GM12891 (cell line): ENCODE results near the gene IAPP.
"Not testable (repeated sequence)": the region's sequence is repeated elsewhere in the genome, so short reads cannot be mapped to it uniquely, and the experiment has no call there.

Experiments
- DNase-seq: peaks from one replicate; pipeline ENCODE4 v3.0.0; 2011; ENCODE audit warnings: low spot score; ENCODE audit not compliant: insufficient read length
- FAIRE-seq: peaks from 2 replicates; lab custom pipeline; 2011; peaks lifted over from hg19 to GRCh38; lab: Jason Lieb, UNC
- PAX5 ChIP-seq: IDR thresholded peaks from 2 replicates; pipeline ENCODE4 v1.6.1; 2011; ENCODE audit warnings: low read length, moderate library complexity, mild to moderate bottlenecking; ENCODE audit not compliant: insufficient read depth, severe bottlenecking
- POLR2A ChIP-seq: IDR thresholded peaks from 2 replicates; pipeline ENCODE4 v1.6.1; 2011; ENCODE audit warnings: low read depth, low read length, control low read depth
- POLR2AphosphoS5 ChIP-seq: IDR thresholded peaks from 2 replicates; pipeline ENCODE4 v1.6.1; 2011; ENCODE audit warnings: low read depth, low read length, control low read depth
- POU2F2 ChIP-seq: IDR thresholded peaks from 2 replicates; pipeline ENCODE4 v1.6.1; 2011; ENCODE audit warnings: low read depth, mild to moderate bottlenecking, control low read depth, low read length, moderate library complexity
- SPI1 ChIP-seq: IDR thresholded peaks from 2 replicates; pipeline ENCODE4 v1.6.1; 2011; ENCODE audit warnings: low read depth, low read length, control low read depth
- TAF1 ChIP-seq: IDR thresholded peaks from 2 replicates; pipeline ENCODE4 v1.6.1; 2011; ENCODE audit warnings: low read depth, low read length, control low read depth

The IAPP gene

DNA sequence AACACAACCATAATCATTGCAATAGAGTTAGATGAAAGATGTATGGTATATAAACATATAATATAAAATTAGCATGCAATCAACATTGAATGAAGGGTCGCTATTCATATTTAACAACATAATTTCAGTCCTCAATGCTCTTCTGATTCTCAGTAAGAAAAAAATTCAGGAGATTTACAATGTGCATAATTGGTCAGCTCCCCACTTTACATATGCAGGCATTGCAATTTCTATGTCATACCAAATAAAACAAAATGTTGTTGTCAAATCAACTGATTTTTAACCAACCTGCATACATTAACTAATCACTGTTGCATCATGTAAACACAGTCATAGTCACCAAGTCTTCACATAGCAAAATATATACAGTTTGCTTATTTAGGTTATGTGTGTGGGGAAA, 32.8 kb upstream of the IAPP start:
- TF ChIP-seq TAF1 (no peak), SPI1 (no peak), POU2F2 (no peak), POLR2A (no peak), PAX5 (no peak), POLR2AphosphoS5 (no peak)
- FAIRE-seq: no peak
- no peak for DNase-seq

DNA sequence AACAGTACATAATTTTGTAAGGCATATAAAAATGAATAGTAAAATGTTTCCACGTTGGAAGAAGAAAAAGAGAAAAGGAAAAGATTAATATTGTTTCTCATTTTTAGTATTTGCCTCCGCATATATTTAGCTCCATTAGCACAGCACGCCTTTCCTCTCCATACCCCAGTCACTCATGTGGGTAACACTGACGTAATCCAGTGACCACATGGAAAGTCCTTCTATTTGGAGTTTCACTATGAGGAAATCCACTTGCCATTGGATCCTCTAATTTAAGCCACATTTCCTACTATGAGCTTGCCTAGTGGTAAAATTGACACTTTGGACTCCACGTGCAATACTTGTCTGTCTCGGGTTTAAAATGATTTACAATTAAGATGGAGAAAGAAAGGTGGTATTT, 32.3 kb upstream of the IAPP start:
- TF ChIP-seq SPI1 (no peak), POLR2A (no peak)
- no peak for FAIRE-seq
- no peak for DNase-seq

DNA sequence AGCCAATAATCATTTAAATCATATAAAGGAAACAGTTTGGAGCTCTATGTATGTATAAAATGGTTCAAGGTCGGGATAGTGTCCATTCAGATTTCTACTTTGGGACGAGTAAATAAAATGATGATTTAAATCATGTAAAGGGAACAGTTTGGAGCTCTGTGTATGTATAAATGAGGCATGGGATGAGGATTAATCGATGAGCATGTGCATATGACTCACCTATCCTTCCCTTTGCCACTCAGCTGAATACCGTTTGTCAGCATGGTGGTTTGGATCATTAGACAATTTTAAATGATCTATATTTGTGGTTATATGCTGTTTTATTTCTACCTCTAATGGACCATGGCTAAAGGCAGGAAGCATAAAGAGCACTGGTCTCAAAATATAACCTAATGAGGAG, 30.9 kb upstream of the IAPP start:
- no peak for TF ChIP-seq POU2F2
- TF ChIP-seq TAF1: no peak
- no peak for TF ChIP-seq SPI1
- TF ChIP-seq POLR2AphosphoS5: no peak
- TF ChIP-seq PAX5: no peak
- no peak for TF ChIP-seq POLR2A
- FAIRE-seq (no peak), DNase-seq (no peak)

DNA sequence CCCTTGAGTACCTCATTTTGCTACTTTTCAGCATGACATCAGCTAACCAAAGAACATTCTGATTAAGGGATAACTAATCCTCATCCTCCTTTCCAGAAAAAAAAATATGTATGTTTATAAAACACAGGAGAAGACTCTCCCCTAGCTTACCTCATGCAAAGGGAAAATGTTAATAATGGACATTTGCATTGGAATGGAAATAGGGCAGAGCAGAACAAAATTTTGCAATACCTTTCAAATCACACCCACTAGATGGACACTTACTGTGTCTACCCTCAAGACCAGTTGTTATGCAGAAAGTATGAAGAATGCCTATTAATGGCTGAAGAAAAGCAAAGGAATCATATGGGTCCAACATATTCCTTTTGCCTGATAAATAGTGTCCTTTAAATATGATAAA, 29.1 kb upstream of the IAPP start:
- DNase-seq (no peak), FAIRE-seq (no peak)
- TF ChIP-seq SPI1 (no peak), POLR2A (no peak), POLR2AphosphoS5 (no peak), TAF1 (no peak), POU2F2 (no peak), PAX5 (no peak)

DNA sequence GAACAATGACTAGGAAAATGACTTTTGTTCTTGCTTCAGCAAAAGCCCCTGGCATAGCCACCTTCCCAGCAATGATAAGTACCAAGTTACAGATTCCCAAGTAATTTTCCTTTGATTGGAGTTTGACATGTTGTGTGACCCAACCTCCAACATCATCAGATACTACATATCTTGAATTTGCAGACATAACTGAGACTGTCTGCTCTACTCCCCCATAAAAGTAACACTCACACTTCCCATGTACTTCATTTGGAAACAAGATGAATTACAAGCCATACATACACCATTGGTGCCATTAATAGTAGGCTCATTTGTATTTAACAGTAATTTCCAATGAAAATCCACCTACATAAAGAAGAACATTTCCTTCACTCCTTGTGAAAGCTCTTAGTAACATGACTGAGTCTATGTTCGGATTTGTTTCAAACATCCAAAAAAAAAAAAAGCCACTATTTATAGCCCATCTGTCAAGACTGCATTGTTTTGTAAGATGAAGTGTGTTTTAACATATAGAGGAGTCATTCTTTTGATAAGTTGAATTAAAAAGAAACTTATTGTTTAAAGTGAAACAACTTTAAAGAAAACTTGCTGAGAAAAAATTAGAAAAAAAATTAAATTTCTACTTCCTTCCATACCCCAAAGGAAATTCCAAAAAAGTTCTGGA, 26.0 kb upstream of the IAPP start:
- DNase-seq: no peak
- TF ChIP-seq TAF1 (no peak), PAX5 (no peak), POLR2A (no peak), SPI1 (no peak), POU2F2 (no peak), POLR2AphosphoS5 (no peak)
- no peak for FAIRE-seq

DNA sequence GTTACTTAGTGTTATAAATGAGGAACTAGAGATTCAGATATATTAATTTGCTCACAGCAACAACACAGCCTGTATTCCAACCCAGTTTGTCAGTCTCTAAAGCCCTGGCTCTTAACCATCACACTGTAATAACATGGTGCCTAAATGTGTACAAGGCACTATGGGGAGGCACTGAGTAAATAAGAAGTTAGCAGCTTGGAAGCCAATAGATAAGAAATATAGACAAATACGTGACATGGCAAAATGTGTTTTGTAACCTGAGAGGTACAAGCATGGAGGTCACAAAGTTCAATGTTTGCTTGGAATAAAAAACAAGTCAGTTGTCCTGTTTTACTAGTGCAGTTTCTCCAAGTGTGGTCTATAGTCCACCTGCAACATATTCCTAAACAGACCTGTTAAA, 21.7 kb upstream of the IAPP start:
- TF ChIP-seq PAX5 (no peak), POLR2A (no peak), POLR2AphosphoS5 (no peak)
- no peak for FAIRE-seq
- DNase-seq: no peak

DNA sequence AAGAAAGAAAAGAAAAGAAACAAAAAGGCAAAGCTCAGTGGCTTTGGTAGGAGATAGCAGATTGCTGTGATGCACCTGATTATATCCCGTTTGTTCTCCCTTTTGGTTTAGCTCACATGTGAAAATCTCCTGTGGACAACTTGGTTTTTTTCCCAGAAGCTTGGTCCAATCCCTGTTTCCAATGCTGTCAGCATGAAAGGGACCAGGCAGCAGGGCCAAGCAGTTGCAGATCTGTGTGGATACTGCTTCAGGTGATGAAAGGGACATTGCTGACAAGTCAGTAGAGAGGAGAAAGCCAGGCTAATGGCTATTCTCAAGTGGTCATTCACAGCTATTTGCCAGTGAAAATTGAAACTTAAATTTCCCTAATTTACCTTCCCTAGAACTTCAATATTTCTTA, 19.2 kb upstream of the IAPP start:
- no peak for FAIRE-seq

DNA sequence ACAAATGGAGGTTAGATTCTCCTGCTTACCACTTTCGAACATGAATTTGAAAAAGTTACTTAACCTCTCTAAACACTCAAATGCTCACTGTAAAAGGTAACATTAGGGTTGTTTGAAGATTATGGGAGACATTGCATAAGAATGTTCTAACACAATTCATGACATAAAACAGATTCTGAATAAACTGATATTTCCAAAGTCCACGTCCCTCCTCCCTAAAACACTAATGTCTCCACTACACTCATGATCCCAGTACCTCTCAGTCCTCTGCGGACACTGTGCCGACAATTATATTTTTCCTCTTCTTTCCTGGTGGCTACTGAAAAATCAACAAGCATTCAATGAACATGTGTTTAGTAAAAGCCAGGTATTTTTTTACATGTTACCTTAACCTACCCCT, 18.8 kb upstream of the IAPP start:
- no peak for FAIRE-seq
- no peak for DNase-seq
- no peak for TF ChIP-seq PAX5

More for the DNA sequence above, 19.2 kb upstream of the IAPP start:
- TF ChIP-seq SPI1 (no peak), POLR2A (no peak), POLR2AphosphoS5 (no peak), TAF1 (no peak)
- DNase-seq: no peak

DNA sequence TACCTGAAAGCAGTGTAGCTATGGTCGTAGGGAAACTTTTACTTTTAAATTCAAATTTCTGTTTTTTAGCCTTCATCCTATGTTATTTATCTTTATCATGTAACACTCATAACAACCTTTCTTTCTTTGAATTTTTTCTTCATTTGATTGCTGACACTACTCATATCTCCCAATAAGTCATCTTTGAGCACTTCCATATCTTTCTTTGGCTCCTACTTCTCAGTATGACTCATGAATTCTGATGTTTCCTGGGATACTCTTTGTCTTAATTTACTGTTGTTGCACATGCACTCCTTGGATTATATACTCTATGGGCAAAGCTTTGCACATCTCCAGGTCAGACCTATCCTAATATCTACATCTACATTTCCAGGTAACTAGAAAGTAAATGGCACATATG, 18.1 kb upstream of the IAPP start:
- no peak for DNase-seq
- TF ChIP-seq POLR2AphosphoS5 (no peak), POLR2A (no peak), TAF1 (no peak), POU2F2 (no peak), PAX5 (no peak), SPI1 (no peak)
- FAIRE-seq: no peak

DNA sequence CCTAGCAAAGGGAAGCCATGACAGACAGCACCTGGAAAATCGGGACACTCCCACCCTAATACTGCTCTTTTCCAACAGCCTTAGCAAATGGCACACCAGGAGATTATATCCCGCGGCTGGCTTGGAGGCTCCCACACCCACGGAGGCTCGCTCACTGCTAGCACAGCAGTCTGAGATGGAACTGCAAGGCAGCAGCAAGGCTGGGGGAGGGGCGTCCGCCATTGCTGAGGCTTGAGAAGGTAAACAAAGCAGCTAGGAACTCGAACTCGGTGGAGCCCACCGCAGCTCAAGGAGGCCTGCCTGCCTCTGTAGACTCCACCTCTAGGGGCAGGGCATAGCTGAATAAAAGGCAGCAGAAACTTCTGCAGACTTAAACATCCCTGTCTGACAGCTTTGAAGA, 12.1 kb upstream of the IAPP start:
- DNase-seq, FAIRE-seq: not testable (repeated sequence)

DNA sequence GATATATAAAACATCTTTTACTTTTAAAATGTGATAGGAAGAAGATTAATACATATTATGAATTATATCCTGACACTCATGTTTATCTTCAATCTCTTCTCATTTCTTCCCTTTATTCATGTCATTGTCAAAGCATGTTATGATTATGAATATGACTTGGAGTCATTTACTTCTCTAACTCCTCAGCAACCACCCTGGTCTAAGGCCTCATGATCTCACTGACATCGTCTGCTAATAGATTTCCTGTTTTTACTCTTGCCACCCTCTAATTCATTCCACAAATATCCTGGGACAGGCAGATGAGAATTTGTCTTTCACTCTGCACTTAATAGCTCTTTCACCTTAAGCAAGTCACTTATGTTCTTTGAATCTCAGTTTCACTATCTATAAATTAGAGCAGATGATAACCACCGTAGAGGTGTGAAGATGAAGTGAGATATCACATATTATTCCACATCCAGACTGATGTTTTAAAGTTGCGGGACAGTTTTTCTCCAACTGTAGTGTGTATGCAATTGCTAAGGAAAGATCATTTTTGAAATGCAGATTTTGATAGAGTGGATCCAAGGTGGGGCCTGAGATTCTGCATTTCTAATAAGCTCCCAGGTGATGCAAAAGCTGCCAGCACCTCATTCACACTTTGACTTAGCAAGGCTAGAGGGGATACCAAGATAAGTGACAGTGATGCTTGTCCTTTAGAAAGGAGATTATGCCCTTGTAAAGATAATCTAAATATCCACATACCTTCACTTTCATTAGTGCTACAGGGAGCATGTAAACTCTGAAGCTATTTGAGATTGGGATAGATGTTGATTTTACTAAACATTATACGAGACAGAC, 3.3 kb upstream of the IAPP start:
- no peak for TF ChIP-seq SPI1
- TF ChIP-seq POLR2AphosphoS5: no peak
- no peak for TF ChIP-seq POLR2A
- no peak for TF ChIP-seq PAX5
- no peak for TF ChIP-seq TAF1
- TF ChIP-seq POU2F2: no peak
- FAIRE-seq (no peak), DNase-seq (no peak)

DNA sequence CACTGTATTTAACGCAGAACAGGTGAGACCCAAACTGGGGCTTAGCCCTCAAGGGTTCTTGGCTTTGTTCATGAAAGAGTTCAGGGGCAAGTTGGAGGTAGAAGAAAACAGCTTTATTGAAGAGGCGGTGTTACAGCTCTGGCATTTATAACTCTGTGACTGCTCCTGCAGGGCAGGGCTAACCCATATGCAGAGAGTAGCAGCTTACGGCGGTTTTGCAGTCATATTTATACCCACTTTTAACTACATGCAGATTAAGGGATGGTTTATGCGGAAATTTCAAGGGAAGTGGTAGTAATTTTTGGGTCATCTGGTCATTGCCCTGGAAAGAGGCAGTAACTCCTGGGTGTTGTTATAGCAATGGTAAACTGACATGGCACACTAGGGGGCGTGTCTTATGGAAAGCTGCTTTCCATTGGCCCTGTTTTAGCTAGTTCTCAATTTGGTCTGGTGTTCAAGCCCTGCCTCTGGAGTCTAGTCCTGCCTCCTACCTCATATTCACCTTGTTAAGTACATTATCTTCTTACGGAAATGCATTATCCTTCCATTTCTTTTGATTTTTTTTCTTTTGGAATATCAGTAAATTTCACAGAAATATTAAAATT, 1.8 kb upstream of the IAPP start:
- FAIRE-seq (no peak), DNase-seq (no peak)
- TF ChIP-seq TAF1 (no peak), POLR2AphosphoS5 (no peak), PAX5 (no peak), POLR2A (no peak), POU2F2 (no peak), SPI1 (no peak)
